Naive B cell (primary cell): ENCODE results near the gene WNT3. TPM values are rescaled to one million over a fixed set of nuclear protein-coding genes. Genes with fewer than 3 reads are reported as not detected.

Experiments used
- ATAC-seq, 2 donors: fragments of 150-1000 bp; cut with Tn5 transposase; 2 replicates each; pipeline ENCODE4 v1.10.0; 2021; ENCODE audit warnings: low read depth in 2 of 2, mild to moderate bottlenecking in 2 of 2, moderate library complexity in 2 of 2
- DNase-seq: peaks from one replicate; pipeline ENCODE4 v3.0.0; 2022
- H3K27ac Mint-ChIP-seq, 6 donors: one replicate each; pipeline ENCODE4 v1.8.0; 2020 to 2022; ENCODE audit warnings: mild to moderate bottlenecking in 6 of 6, mixed read lengths in 6 of 6, moderate library complexity in 5 of 6, inconsistent platforms in 2 of 6
- H3K27me3 Mint-ChIP-seq, 3 donors: one replicate each; pipeline ENCODE4 v1.8.0; 2021 to 2022; ENCODE audit warnings: mixed read lengths in 3 of 3, mild to moderate bottlenecking in 1 of 3
- H3K36me3 Mint-ChIP-seq, 2 donors: one replicate each; pipeline ENCODE4 v1.8.0; 2020 to 2022; ENCODE audit warnings: mixed read lengths in 2 of 2, inconsistent platforms in 1 of 2, mild to moderate bottlenecking in 1 of 2
- H3K4me1 Mint-ChIP-seq, 3 donors: one replicate each; pipeline ENCODE4 v1.8.0; 2020 to 2022; ENCODE audit warnings: mixed read lengths in 3 of 3, inconsistent platforms in 1 of 3, mild to moderate bottlenecking in 1 of 3, moderate library complexity in 1 of 3
- H3K4me3 Mint-ChIP-seq, 8 donors: one replicate each; pipeline ENCODE4 v1.8.0; 2020 to 2022; ENCODE audit warnings: mild to moderate bottlenecking in 8 of 8, mixed read lengths in 8 of 8, moderate library complexity in 8 of 8, inconsistent platforms in 2 of 8
- H3K9me3 Mint-ChIP-seq, 7 donors: one replicate each; pipeline ENCODE4 v1.8.0; 2020 to 2022; ENCODE audit warnings: mixed read lengths in 7 of 7, mild to moderate bottlenecking in 5 of 7, inconsistent platforms in 2 of 7, moderate library complexity in 1 of 7
- polyA plus RNA-seq, 6 donors: library from polyadenylated mRNA; unstranded; fragments of 300-500 nt; fragmentation: Illumina TruSeq; gene quantifications; one replicate each; pipeline ENCODE4 v1.2.3, GENCODE V29; 2021; ENCODE audit warnings: low read depth in 6 of 6

Gene WNT3
- polyA plus RNA-seq, 6 donors from 2014 or later: 0.06 to 0.73 (median 0.17) TPM; not detected in 2

- Mint-ChIP-seq H3K27ac (no peak overlapping the region), H3K27me3 (peaks cover 0 to 38% (median 13%) of the 10 kb centered on the region in 3 donors), H3K36me3 (no peaks in the 10 kb centered on the region), H3K4me1 (peaks cover 5 to 6% (median 5%) of the 10 kb centered on the region in 3 donors), H3K9me3 (peaks cover 0 to 2% (median 0%) of the 10 kb centered on the region in 7 donors), H3K4me3 (no peak overlapping the region)
- DNase-seq (no peak), ATAC-seq (no peak)
These were observed 13.9 kb upstream of the WNT3 start for GRCh38 chr17:46832331-46832821.

DNA sequence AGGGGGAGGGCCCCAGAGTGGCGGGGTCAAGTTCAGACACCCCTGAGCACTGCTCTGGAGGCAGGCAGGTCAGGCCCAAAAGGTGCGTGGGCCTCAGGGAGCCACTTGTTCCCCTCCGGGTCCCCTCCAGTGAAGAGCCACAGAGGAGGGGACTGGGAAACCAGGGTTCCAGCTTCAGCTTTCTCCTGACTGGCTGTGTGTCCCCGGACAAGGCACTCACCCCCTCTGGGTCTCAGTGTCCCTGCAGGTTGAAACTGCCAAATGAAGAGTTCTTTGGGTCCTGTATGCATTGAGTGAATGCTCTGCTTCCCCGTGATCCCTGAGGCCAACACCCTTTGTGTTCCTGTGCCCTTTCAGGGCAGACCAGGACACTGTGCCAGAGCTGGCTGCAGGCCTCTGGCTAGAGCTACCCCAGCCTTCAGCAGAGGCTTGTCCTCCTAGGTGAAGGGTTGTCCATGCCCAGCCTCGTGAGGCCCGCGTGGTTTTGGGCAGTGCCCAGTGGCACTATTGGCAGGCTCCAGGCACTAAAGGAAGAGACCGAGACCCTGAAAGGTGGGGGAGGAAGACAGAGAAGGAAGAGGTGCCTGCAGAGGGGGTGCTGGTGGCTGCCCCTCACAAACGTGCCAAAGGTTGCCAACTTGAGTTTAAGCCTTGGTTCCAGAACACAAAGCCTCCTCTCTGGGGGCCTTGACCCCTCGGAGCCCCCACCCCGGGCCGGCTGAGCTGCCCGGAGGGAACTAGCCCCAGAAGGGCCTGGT lies 13.3 kb upstream of the WNT3 start:
- no peaks in the 10 kb centered on the region for H3K36me3 Mint-ChIP-seq

GRCh38 chr17:46827274-46827673 lies 8.8 kb upstream of the WNT3 start:
- DNase-seq: no peak
- Mint-ChIP-seq H3K36me3 (no peaks in the 10 kb centered on the region), H3K4me1 (peaks cover 0 to 11% (median under 1%) of the 10 kb centered on the region in 3 donors), H3K4me3 (no peak overlapping the region), H3K9me3 (no peaks in the 10 kb centered on the region), H3K27ac (no peak overlapping the region), H3K27me3 (peaks cover 18 to 44% (median 19%) of the 10 kb centered on the region in 3 donors)
- ATAC-seq: no peak

More for the DNA sequence above, 13.3 kb upstream of the WNT3 start:
- DNase-seq (no peak), ATAC-seq (no peak)
- peaks cover 0 to 2% (median 0%) of the 10 kb centered on the region in 7 donors for H3K9me3 Mint-ChIP-seq
- H3K27ac Mint-ChIP-seq: peak overlapping the region in 1 of 6 donors; percentile 22
- peaks cover 5 to 6% (median 5%) of the 10 kb centered on the region in 3 donors for H3K4me1 Mint-ChIP-seq
- H3K4me3 Mint-ChIP-seq: no peak overlapping the region
- peaks cover 0 to 36% (median 16%) of the 10 kb centered on the region in 3 donors for H3K27me3 Mint-ChIP-seq

- DNase-seq (no peak), ATAC-seq (no peak)
- H3K27ac Mint-ChIP-seq: no peak overlapping the region
- peaks cover 5 to 23% (median 8%) of the 10 kb centered on the region in 3 donors for H3K4me1 Mint-ChIP-seq
- H3K4me3 Mint-ChIP-seq: no peak overlapping the region
- peaks cover 27 to 51% (median 31%) of the 10 kb centered on the region in 3 donors for H3K27me3 Mint-ChIP-seq
- H3K9me3 Mint-ChIP-seq: no peaks in the 10 kb centered on the region
- H3K36me3 Mint-ChIP-seq: no peaks in the 10 kb centered on the region
These were observed 7.6 kb upstream of the WNT3 start for GRCh38 chr17:46826116-46826515.

GRCh38 chr17:46823657-46824056 lies 5.2 kb upstream of the WNT3 start:
- no peaks in the 10 kb centered on the region for H3K36me3 Mint-ChIP-seq
- peaks cover 15 to 34% (median 23%) of the 10 kb centered on the region in 3 donors for H3K4me1 Mint-ChIP-seq
- DNase-seq: no peak
- no peak overlapping the region for H3K4me3 Mint-ChIP-seq
- ATAC-seq: no peak
- H3K9me3 Mint-ChIP-seq: no peaks in the 10 kb centered on the region
- no peak overlapping the region for H3K27ac Mint-ChIP-seq
- H3K27me3 Mint-ChIP-seq: peaks cover 41 to 71% (median 49%) of the 10 kb centered on the region in 3 donors

GRCh38 chr17:46822388-46822921 lies 4.0 kb upstream of the WNT3 start:
- Mint-ChIP-seq H3K4me1 (peaks cover 26 to 42% (median 30%) of the 10 kb centered on the region in 3 donors), H3K27ac (peak overlapping the region in 1 of 6 donors; percentile 9), H3K4me3 (no peak overlapping the region), H3K36me3 (no peaks in the 10 kb centered on the region), H3K9me3 (no peaks in the 10 kb centered on the region), H3K27me3 (peaks cover 51 to 76% (median 61%) of the 10 kb centered on the region in 3 donors)
- ATAC-seq (peak; percentile 37 to 48), DNase-seq (peak; percentile 41)

- Mint-ChIP-seq H3K27ac (peak overlapping the region in 1 of 6 donors; percentile 11), H3K9me3 (no peaks in the 10 kb centered on the region), H3K4me3 (peak overlapping the region in 5 of 8 donors; percentile 3 to 73 (median 39)), H3K36me3 (no peaks in the 10 kb centered on the region), H3K27me3 (peaks cover 54 to 83% (median 68%) of the 10 kb centered on the region in 3 donors), H3K4me1 (peaks cover 32 to 49% (median 37%) of the 10 kb centered on the region in 3 donors)
- ATAC-seq (no peak), DNase-seq (no peak)
These were observed 3.2 kb upstream of the WNT3 start for GRCh38 chr17:46821482-46822387.

DNA sequence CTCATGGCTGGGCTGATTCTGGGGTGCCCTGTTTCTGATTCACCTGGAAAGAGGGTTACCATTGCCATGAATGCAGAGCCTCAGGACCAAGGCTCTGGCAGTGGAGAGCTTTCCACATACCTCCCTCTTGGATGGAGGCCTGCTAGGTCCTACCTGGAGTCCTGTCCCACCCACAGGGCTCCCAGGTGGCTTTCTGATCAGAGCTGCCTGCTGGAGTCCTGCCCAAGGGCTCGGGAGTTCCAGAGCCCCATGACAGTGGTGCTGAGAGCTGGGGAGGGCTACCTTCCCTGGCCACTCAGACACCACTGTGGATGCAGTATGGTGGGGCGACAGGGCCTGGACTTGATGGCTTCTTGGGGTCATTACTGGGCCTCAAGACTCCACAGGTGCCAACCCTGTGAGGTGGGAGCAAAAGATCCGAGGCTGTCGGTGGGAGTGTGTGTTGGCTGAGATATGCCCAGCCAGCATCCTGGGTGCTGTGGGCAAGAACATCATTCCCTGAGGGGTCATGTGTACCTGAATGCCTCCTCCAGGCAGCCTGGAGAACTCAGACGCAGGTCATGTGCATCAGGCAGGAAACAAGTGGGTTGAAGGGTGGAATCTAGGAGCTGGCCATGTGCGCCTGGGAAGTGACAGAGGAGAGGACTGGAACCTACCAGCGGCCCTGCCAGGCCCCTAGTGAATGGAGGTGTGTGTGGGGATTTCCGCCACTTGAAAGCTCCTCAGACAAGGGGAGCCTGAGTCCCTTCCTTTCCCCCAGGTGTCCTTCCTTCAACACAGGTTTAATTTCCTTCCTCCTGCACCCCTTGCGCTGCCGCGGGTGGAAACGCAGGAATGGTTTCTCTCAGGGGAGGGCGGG lies 2.3 kb upstream of the WNT3 start:
- peak overlapping the region in 7 of 8 donors; percentile 44 to 84 (median 80) for H3K4me3 Mint-ChIP-seq
- peaks cover 35 to 53% (median 37%) of the 10 kb centered on the region in 3 donors for H3K4me1 Mint-ChIP-seq
- ATAC-seq (no peak), DNase-seq (no peak)
- H3K36me3 Mint-ChIP-seq: no peaks in the 10 kb centered on the region
- no peaks in the 10 kb centered on the region for H3K9me3 Mint-ChIP-seq
- no peak overlapping the region for H3K27ac Mint-ChIP-seq
- H3K27me3 Mint-ChIP-seq: peaks cover 62 to 91% (median 76%) of the 10 kb centered on the region in 3 donors

DNA sequence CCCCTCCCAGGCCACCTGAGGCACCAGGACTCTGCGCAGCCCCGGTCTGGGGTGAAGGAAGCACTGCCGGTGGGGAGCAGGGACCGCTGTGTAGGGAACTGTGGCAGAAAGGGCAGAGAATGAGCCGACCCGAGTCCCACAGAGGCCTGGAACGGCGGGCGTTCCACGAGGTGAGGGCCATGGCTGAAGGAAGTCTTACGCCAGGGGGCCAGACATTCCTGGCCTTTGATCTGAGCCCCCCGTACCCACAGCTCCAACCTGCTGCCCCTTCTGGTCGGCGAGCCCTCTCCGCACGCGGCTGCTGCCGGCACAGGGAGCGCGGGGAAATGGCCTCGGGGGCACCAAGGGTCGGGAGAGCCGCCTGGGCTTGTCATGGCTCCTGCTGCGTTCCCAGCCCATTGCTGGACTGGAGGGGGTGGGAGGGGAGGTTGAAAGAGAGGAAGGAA lies 1.4 kb upstream of the WNT3 start:
- peak overlapping the region; percentile 74 to 85 (median 82) for H3K4me3 Mint-ChIP-seq
- no peaks in the 10 kb centered on the region for H3K36me3 Mint-ChIP-seq
- no peak for DNase-seq
- H3K27me3 Mint-ChIP-seq: peaks cover 71 to 91% (median 76%) of the 10 kb centered on the region in 3 donors
- peak in 1 of 2 donors; percentile 22 for ATAC-seq
- H3K27ac Mint-ChIP-seq: no peak overlapping the region
- peaks cover 35 to 53% (median 37%) of the 10 kb centered on the region in 3 donors for H3K4me1 Mint-ChIP-seq
- no peaks in the 10 kb centered on the region for H3K9me3 Mint-ChIP-seq

DNA sequence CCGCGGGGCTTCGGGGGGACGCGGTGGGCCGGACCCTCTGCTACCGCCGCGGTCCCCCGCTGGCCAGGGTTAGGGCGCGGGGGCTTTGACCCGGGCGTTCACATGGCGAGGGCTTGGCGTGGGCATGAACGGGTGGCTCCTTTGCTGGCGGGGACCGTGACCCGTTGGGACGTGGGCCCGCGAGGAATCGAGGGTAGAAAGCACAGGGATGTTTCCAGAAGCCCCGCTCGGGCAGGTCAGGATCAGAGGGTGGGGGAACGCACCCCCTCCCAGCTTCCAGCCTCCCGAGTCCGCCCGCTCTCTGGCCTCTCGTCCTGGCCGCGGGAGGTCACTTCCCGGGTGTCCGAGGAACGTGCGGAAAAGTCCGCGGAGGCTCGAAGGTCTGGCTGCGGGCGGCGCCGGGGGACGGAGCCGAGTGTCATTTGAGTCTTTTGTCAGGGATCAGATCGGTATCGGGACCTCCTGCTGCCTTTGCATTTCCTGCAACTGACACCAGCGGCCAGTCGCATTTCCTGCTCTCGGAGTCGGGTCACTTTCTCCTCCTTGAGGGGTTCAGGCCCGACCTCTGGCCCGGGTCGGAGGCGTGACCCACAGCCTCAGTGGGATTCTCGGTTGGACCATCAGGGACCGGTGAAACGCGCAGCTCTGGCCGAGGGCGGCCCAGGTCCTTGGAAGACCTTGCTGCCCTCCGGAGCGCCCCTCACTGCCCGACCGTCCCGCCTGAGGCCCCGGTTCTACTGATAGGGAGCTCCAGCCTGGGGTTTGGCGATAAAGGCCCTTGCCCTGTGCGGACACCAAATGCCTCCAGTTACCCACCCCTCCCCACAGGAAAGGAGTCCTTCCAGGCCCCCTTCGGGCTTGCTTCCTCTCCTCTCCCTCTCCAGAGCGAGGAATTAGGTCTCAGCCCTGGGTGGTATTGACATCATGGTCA lies 702 bp upstream of the WNT3 start:
- Mint-ChIP-seq H3K27ac (no peak overlapping the region), H3K36me3 (no peaks in the 10 kb centered on the region), H3K27me3 (peaks cover 70 to 91% (median 78%) of the 10 kb centered on the region in 3 donors), H3K9me3 (no peaks in the 10 kb centered on the region), H3K4me1 (peaks cover 35 to 53% (median 37%) of the 10 kb centered on the region in 3 donors), H3K4me3 (peak overlapping the region; percentile 80 to 88 (median 84))
- ATAC-seq (peak; percentile 12 to 20), DNase-seq (peak; percentile 22)

DNA sequence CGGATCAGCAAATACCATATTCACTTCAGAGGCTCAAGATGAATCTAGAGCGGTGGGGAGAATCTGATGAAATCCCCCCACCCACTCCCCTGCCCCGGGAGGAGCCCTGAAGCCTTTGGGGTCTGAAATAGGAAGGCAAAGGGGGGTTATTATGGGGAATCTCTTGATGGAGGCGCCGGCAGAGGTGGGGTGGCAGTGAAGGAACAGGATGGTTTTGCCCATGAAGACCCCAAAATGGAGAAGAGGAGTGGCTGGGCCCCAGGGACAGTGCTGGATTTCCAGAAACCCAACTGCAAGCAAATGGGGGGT lies 637 bp downstream of the WNT3 start:
- H3K9me3 Mint-ChIP-seq: no peaks in the 10 kb centered on the region
- peaks cover 35 to 53% (median 37%) of the 10 kb centered on the region in 3 donors for H3K4me1 Mint-ChIP-seq
- DNase-seq (no peak), ATAC-seq (no peak)
- H3K27me3 Mint-ChIP-seq: peaks cover 77 to 99% (median 92%) of the 10 kb centered on the region in 3 donors
- no peak overlapping the region for H3K27ac Mint-ChIP-seq
- H3K36me3 Mint-ChIP-seq: no peaks in the 10 kb centered on the region
- peak overlapping the region; percentile 64 to 94 (median 82) for H3K4me3 Mint-ChIP-seq
